ENCODE measurements around the gene LTF.
"Not testable (repeated sequence)": the region's sequence is repeated elsewhere in the genome, so short reads cannot be mapped to it uniquely, and the experiment has no call there.

LTF gene

DNA sequence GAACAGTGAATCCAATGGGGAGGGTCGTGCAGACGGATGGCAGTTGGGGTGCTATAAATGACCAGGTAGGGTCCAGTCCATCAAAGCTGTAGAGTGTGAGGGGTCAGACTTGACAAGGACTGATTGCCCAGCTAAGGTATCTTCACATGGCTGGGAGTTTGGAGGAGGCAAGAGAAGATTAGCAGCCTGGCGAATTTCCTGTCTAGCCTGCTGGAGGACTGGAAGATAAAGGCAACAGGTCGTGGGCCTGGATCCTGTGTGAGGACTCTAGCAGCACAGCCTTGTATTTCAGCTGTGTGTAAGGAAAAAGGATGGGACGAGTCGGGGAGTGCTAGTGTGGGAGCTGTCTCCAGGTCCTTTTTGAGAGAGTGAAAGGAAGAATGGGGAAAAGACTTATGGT lies 75.4 kb downstream of the LTF start:
- TF ChIP-seq, protein P1, sequence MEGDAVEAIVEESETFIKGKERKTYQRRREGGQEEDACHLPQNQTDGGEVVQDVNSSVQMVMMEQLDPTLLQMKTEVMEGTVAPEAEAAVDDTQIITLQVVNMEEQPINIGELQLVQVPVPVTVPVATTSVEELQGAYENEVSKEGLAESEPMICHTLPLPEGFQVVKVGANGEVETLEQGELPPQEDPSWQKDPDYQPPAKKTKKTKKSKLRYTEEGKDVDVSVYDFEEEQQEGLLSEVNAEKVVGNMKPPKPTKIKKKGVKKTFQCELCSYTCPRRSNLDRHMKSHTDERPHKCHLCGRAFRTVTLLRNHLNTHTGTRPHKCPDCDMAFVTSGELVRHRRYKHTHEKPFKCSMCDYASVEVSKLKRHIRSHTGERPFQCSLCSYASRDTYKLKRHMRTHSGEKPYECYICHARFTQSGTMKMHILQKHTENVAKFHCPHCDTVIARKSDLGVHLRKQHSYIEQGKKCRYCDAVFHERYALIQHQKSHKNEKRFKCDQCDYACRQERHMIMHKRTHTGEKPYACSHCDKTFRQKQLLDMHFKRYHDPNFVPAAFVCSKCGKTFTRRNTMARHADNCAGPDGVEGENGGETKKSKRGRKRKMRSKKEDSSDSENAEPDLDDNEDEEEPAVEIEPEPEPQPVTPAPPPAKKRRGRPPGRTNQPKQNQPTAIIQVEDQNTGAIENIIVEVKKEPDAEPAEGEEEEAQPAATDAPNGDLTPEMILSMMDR (IDR thresholded peaks at IDR 0.05): no peak
- Mint-ChIP-seq H3K4me3 (no peak overlapping the region), H3K27me3 (ENCODE audit: low read depth, poor library complexity) (peaks cover 4% of the 10 kb centered on the region), H3K27ac (no peak overlapping the region), H3K9me3 (peaks cover 3% of the 10 kb centered on the region), H3K36me3 (ENCODE audit: low read depth) (no peaks in the 10 kb centered on the region), H3K4me1 (no peaks in the 10 kb centered on the region)
- no peak for DNase-seq

DNA sequence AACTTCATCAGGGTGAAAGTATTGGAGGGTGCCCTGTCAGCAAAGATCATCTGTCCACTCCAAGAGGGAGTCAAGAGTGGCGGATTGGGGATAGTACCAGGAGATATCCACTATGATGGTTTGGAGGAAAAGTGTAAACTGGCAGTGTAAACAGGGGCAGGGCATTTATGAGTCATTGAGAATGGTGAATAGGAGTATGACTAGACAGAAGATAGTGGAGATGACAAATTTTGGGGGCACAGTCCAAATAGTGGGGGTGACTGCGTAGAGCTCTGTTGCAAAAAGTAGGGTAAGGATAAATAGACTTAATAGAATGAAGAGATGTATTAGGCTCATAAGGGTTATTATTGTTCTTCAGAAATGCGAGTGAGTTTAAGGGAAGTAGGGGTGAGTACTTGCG lies 75.9 kb downstream of the LTF start:
- H3K36me3 Mint-ChIP-seq (ENCODE audit: low read depth); H3K4me1 Mint-ChIP-seq; H3K27me3 Mint-ChIP-seq (ENCODE audit: low read depth, poor library complexity); H3K9me3 Mint-ChIP-seq; DNase-seq; H3K27ac Mint-ChIP-seq; H3K4me3 Mint-ChIP-seq: not testable (repeated sequence)

DNA sequence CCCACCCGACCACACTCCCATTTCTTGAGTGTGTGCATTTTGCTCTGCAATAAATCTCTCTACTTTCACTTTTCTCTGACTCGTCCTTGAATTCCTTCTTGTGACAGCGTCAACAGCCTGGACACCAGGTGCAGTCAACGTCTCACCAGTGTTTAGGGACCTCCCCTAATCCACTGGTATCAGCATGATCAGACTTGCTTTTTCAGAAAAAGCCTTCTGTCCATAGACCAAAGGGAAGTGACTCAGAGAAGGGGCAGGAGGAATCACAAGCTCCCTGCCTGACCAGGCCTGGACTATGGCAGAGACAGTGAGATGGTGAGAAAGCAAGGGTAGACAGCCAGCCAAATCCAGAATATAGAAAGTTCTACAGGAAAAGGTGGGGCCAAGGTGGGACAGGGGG lies 78.5 kb downstream of the LTF start:
- no peak for DNase-seq
- no peaks in the 10 kb centered on the region for H3K4me1 Mint-ChIP-seq
- TF ChIP-seq, protein P1 (IDR thresholded peaks at IDR 0.05): no peak
- H3K9me3 Mint-ChIP-seq: peaks cover 3% of the 10 kb centered on the region
- peaks cover 9% of the 10 kb centered on the region for H3K27me3 Mint-ChIP-seq (ENCODE audit: low read depth, poor library complexity)
- no peak overlapping the region for H3K27ac Mint-ChIP-seq
- H3K4me3 Mint-ChIP-seq: no peak overlapping the region
- H3K36me3 Mint-ChIP-seq (ENCODE audit: low read depth): no peaks in the 10 kb centered on the region

Measured in nephron progenitor cell (in vitro differentiated cells).